Measurements from ENCODE around the gene MRPL46. TPM values are rescaled to one million over a fixed set of nuclear protein-coding genes. Genes with fewer than 3 reads are reported as not detected.

Gene MRPL46
- total and polyA plus RNA-seq, 2 of the 4 experiments (the other 2 are of a cell fraction) = 14.2 to 24.2 TPM

DNA sequence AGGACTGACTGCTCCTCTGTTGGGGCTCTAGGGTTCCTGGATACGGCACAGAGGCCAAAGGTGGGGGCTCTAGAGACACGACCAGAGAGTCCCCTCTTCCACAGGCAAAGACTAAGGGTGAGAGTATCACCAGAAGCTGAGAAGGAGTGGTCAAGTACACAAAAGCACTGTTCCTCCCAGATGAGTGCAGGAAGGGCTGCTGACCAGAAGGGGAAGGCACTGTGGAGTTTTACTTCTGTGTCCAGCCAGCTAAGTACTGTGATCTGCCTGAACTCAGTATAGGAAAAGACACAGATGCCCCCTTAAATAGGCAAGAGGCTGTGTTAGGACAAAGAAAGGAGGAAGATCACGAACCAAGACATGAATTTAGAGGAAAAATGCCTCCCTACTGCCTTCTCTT lies 12.0 kb upstream of the MRPL46 start:
- ATAC-seq (ENCODE audit: low read depth) = no peak

More for the DNA sequence above, 12.0 kb upstream of the MRPL46 start:
- no peak overlapping the region for H4K91ac ChIP-seq (ENCODE audit: insufficient read depth, low read depth, low read length)
- H4K5ac ChIP-seq (ENCODE audit: low read depth, low read length) = no peak overlapping the region
- H3K4me1 ChIP-seq (ENCODE audit: control insufficient read depth, insufficient read depth, low read length) = peaks cover 2% of the 10 kb centered on the region; the same call in 1 of the 2 replicates
- intact Hi-C loops (cut with micrococcal nuclease) (no loop called here), dilution Hi-C loops (cut with HindIII; ENCODE audit: low sequenced_read_pairs, unreplicated experiment) (no loop called here), in situ Hi-C loops (cut with MboI; ENCODE audit: low sequenced_read_pairs) (loop anchor here (25.0 kb wide), 2 partner anchors 358 to 533 kb away; no protein-coding TSS in a partner anchor)
- H3K4ac ChIP-seq (ENCODE audit: low read depth, low read length) = no peak overlapping the region
- POLR2A ChIA-PET (ENCODE audit: unreplicated experiment) = no interaction called here
- no peak overlapping the region for H4K8ac ChIP-seq (ENCODE audit: low read depth in 2 of 2, low read length in 2 of 2)
- no peak overlapping the region for H3K14ac ChIP-seq (replicated peaks; ENCODE audit: low read depth, low read length)
- H3K27ac ChIP-seq (ENCODE audit: insufficient read depth, low read length) = no peak overlapping the region
- no peak overlapping the region for H3K23ac ChIP-seq (ENCODE audit: low read depth, low read length)
- no peak overlapping the region for H3K4me3 ChIP-seq (ENCODE audit: insufficient read depth, low read depth, low read length)
- DNase-seq = no peak
- no peaks in the 10 kb centered on the region; the same call in 1 of the 2 replicates for H3K9me1 ChIP-seq (ENCODE audit: insufficient read depth, low read length)
- TF ChIP-seq POLR2A (IDR thresholded peaks at IDR 0.05; ENCODE audit: low read depth, low read length) = no peak
- no peak overlapping the region for H3K9ac ChIP-seq (ENCODE audit: low read depth, low read length)
- H2AFZ ChIP-seq (replicated peaks; ENCODE audit: low read length, poor library complexity) = no peak overlapping the region
- CTCF ChIA-PET = no interaction called here
- H4K20me1 ChIP-seq (ENCODE audit: insufficient read depth, low read length) = no peaks in the 10 kb centered on the region
- no CpG with 5 or more reads among the region's 3 CpGs for WGBS, 2 experiments (ENCODE audit: extremely low coverage in 2 of 2, insufficient read length in 1 of 2)
- no peak overlapping the region for H2AK5ac ChIP-seq (ENCODE audit: low read depth, low read length)
- H2BK15ac ChIP-seq (ENCODE audit: low read depth, low read length) = no peak overlapping the region
- no peak overlapping the region for H2AK9ac ChIP-seq (replicated peaks; ENCODE audit: low read depth, low read length, poor library complexity)
- H2BK20ac ChIP-seq (ENCODE audit: low read depth, low read length) = no peak overlapping the region
- no peak overlapping the region for H3K4me2 ChIP-seq (ENCODE audit: low read depth, low read length)
- no TSS peak for BruUV-seq (replicated peaks)
- H2BK5ac ChIP-seq (ENCODE audit: low read depth, low read length, poor library complexity, severe bottlenecking) = no peak overlapping the region
- 0 out of 4 replicates have a peak, but pooled peaks cover 2% of the 10 kb centered on the region in 2 experiments for H3K79me1 ChIP-seq (ENCODE audit: low read depth in 1 of 2, low read length in 2 of 2)
- no peak overlapping the region for H3K18ac ChIP-seq (ENCODE audit: low read depth, low read length)
- no peaks in the 10 kb centered on the region; the same call in 1 of the 2 replicates for H3K27me3 ChIP-seq (ENCODE audit: control insufficient read depth, insufficient read depth, low read length)
- peaks cover 21% of the 10 kb centered on the region for H3K36me3 ChIP-seq (ENCODE audit: control insufficient read depth, insufficient read depth, low read length)
- H3K9me3 ChIP-seq (ENCODE audit: control insufficient read depth, insufficient read depth, low read length) = no peaks in the 10 kb centered on the region
- H3K56ac ChIP-seq (ENCODE audit: extremely low read depth, insufficient read depth, low read length) = no peak overlapping the region
- no peak overlapping the region for H2BK120ac ChIP-seq (ENCODE audit: low read depth, low read length)
